Tibial nerve (tissue), 4 donors: ENCODE data around the gene INTS6L.

Experiments
- EP300 ChIP-seq, 2 donors: sonication (generic); formaldehyde crosslinking; IDR thresholded peaks; one replicate each; pipeline ENCODE4 v1.6.1; 2017; ENCODE audit warnings: antibody characterized with exemption in 2 of 2, mild to moderate bottlenecking in 1 of 2
- POLR2A ChIP-seq, 2 donors: fragments of 450-650 bp; IDR thresholded peaks; one replicate each; pipeline ENCODE4 v1.6.1; 2017; ENCODE audit warnings: antibody characterized with exemption in 2 of 2, mild to moderate bottlenecking in 2 of 2, moderate library complexity in 2 of 2
- TF ChIP-seq, protein P1 (sequence below), 5 experiments: fragments of 200-600 bp in 3 of 5; fragments of 450-650 bp in 2 of 5; sonication (generic) in 3 of 5; IDR thresholded peaks; one replicate each; pipeline ENCODE4 v1.5.1; 2016 to 2019; ENCODE audit warnings: antibody characterized with exemption in 5 of 5, mild to moderate bottlenecking in 3 of 5, moderate library complexity in 2 of 5

DNA sequence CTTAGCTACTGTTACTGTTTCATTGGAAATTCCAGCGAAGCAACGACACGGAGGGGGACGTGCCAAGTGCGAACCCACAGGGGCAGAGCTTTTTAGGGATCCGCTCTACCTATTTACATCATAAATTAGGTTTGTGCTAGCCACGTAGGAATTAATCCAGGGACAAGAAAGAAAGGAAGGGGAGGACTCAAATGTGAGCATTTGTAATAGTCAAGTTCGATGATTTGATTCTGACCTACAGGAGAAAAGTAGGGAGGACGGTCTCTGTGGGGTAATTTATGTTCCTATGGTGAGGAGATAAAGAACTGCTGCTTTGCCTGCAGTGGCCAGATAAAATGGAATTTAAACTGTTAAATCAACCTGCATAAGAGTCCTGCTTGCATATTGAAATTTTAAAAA is 1.7 kb downstream of the INTS6L start:
- TF ChIP-seq, protein P1, sequence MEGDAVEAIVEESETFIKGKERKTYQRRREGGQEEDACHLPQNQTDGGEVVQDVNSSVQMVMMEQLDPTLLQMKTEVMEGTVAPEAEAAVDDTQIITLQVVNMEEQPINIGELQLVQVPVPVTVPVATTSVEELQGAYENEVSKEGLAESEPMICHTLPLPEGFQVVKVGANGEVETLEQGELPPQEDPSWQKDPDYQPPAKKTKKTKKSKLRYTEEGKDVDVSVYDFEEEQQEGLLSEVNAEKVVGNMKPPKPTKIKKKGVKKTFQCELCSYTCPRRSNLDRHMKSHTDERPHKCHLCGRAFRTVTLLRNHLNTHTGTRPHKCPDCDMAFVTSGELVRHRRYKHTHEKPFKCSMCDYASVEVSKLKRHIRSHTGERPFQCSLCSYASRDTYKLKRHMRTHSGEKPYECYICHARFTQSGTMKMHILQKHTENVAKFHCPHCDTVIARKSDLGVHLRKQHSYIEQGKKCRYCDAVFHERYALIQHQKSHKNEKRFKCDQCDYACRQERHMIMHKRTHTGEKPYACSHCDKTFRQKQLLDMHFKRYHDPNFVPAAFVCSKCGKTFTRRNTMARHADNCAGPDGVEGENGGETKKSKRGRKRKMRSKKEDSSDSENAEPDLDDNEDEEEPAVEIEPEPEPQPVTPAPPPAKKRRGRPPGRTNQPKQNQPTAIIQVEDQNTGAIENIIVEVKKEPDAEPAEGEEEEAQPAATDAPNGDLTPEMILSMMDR (IDR thresholded peaks at IDR 0.05), result no peak
- no peak for TF ChIP-seq POLR2A (IDR thresholded peaks at IDR 0.05)
- no peak for TF ChIP-seq EP300 (IDR thresholded peaks at IDR 0.05)
